Activated CD4-positive, alpha-beta T cell treated with anti-CD3 and anti-CD28 coated beads for 1 hour (primary cell): ENCODE measurements around the gene SSR1.

Source experiments
- DNase-seq: peaks from one replicate; pipeline ENCODE4 v3.0.0-alpha.2; 2020

SSR1 gene

GRCh38 chr6:7254980-7255835 lies 57.8 kb downstream of the SSR1 start:
- DNase-seq = no peak

GRCh38 chr6:7252390-7252789 lies 60.6 kb downstream of the SSR1 start:
- no peak for DNase-seq

- no peak for DNase-seq
Observed at GRCh38 chr6:7251646-7252260, 61.2 kb downstream of the SSR1 start.

GRCh38 chr6:7250812-7251211 lies 62.2 kb downstream of the SSR1 start:
- DNase-seq = no peak

- no peak for DNase-seq
Observed at GRCh38 chr6:7249946-7250643, 62.9 kb downstream of the SSR1 start.

GRCh38 chr6:7249391-7249790 lies 63.6 kb downstream of the SSR1 start:
- no peak for DNase-seq

- no peak for DNase-seq
Observed at GRCh38 chr6:7247828-7248227, 65.2 kb downstream of the SSR1 start.

- DNase-seq = no peak
Observed at GRCh38 chr6:7247179-7247456, 65.9 kb downstream of the SSR1 start.

GRCh38 chr6:7246401-7247178 lies 66.4 kb downstream of the SSR1 start:
- no peak for DNase-seq

- no peak for DNase-seq
Observed at GRCh38 chr6:7245668-7246393, 67.2 kb downstream of the SSR1 start.

GRCh38 chr6:7243179-7243981 lies 69.6 kb downstream of the SSR1 start:
- DNase-seq = no peak

GRCh38 chr6:7242835-7243178 lies 70.2 kb downstream of the SSR1 start:
- DNase-seq = no peak

- no peak for DNase-seq
Observed at GRCh38 chr6:7241709-7242645, 71.0 kb downstream of the SSR1 start.

GRCh38 chr6:7241160-7241559 lies 71.8 kb downstream of the SSR1 start:
- DNase-seq = no peak

GRCh38 chr6:7240351-7240750 lies 72.6 kb downstream of the SSR1 start:
- no peak for DNase-seq

- DNase-seq = no peak
Observed at GRCh38 chr6:7239590-7239948, 73.4 kb downstream of the SSR1 start.

GRCh38 chr6:7238900-7239589 lies 74.0 kb downstream of the SSR1 start:
- peak; percentile 59 for DNase-seq

- DNase-seq = no peak
Observed at GRCh38 chr6:7238526-7238899, 74.5 kb downstream of the SSR1 start.

- no peak for DNase-seq
Observed at GRCh38 chr6:7237653-7238188, 75.3 kb downstream of the SSR1 start.
